CD4-positive, alpha-beta memory T cell (primary cell): ENCODE results near the gene TSPAN31. TPM values are rescaled to one million over a fixed set of nuclear protein-coding genes. Genes with fewer than 3 reads are reported as not detected.
"Not testable (repeated sequence)": the region's sequence is repeated elsewhere in the genome, so short reads cannot be mapped to it uniquely, and the experiment has no call there.

ENCODE experiments used
- CTCF ChIA-PET: fragments of 350-600 bp; sonication (Branson Sonifier 250); formaldehyde crosslinking; loops from one replicate; lab custom pipeline; 2021; ENCODE audit warnings: inconsistent platforms; ENCODE audit not compliant: partially characterized antibody; lab: Charles Lee
- POLR2A ChIA-PET: fragments of 350-600 bp; sonication (Branson Sonifier 250); formaldehyde crosslinking; loops from one replicate; lab custom pipeline; 2021; ENCODE audit not compliant: partially characterized antibody; lab: Charles Lee
- DNase-seq, 5 donors: peaks; one replicate each; pipeline versions ENCODE4 v3.0.0 to v3.0.0-alpha.2; 2020 to 2022; ENCODE audit warnings: mixed read lengths in 1 of 5
- H3K27ac ChIP-seq: one replicate; pipeline ENCODE4 v1.7.0; 2013; ENCODE audit warnings: low read depth, low read length
- H3K27me3 ChIP-seq: 2 replicates; pipeline ENCODE4 v1.7.0; 2013; ENCODE audit warnings: mild to moderate bottlenecking, low read length, moderate library complexity; ENCODE audit not compliant: insufficient read depth
- H3K36me3 ChIP-seq: 2 replicates; pipeline ENCODE4 v1.7.0; 2013; ENCODE audit warnings: mild to moderate bottlenecking, low read length, moderate library complexity; ENCODE audit not compliant: insufficient read depth
- H3K4me1 ChIP-seq: 2 replicates; pipeline ENCODE4 v1.7.0; 2013; ENCODE audit warnings: mild to moderate bottlenecking, low read length, moderate library complexity; ENCODE audit not compliant: insufficient read depth
- H3K4me3 ChIP-seq, 2 donors: one replicate each; pipeline ENCODE4 v1.7.0; 2013; ENCODE audit warnings: low read length in 2 of 2, mild to moderate bottlenecking in 1 of 2
- H3K9me3 ChIP-seq, 2 donors: one replicate each; pipeline ENCODE4 v1.7.0; 2013; ENCODE audit warnings: low read length in 2 of 2, control low read depth in 1 of 2; ENCODE audit not compliant: control insufficient read depth in 1 of 2
- H3K27ac Mint-ChIP-seq, 7 donors: one replicate each; pipeline ENCODE4 v1.8.0; 2020 to 2021; ENCODE audit warnings: mixed read lengths in 7 of 7, mild to moderate bottlenecking in 6 of 7, inconsistent platforms in 3 of 7, moderate library complexity in 3 of 7
- H3K27me3 Mint-ChIP-seq, 2 donors: one replicate each; pipeline ENCODE4 v1.8.0; 2020 to 2021; ENCODE audit warnings: mixed read lengths in 2 of 2
- H3K36me3 Mint-ChIP-seq, 2 donors: one replicate each; pipeline ENCODE4 v1.8.0; 2020 to 2021; ENCODE audit warnings: mixed read lengths in 2 of 2, inconsistent platforms in 1 of 2, mild to moderate bottlenecking in 1 of 2
- H3K4me1 Mint-ChIP-seq, 4 donors: one replicate each; pipeline ENCODE4 v1.8.0; 2020 to 2021; ENCODE audit warnings: mixed read lengths in 4 of 4, mild to moderate bottlenecking in 1 of 4
- H3K4me3 Mint-ChIP-seq, 8 donors: one replicate each; pipeline ENCODE4 v1.8.0; 2020 to 2021; ENCODE audit warnings: mixed read lengths in 8 of 8, mild to moderate bottlenecking in 7 of 8, moderate library complexity in 6 of 8, inconsistent platforms in 3 of 8
- H3K9me3 Mint-ChIP-seq, 8 donors: one replicate each; pipeline ENCODE4 v1.8.0; 2020 to 2021; ENCODE audit warnings: mixed read lengths in 8 of 8, mild to moderate bottlenecking in 5 of 8, inconsistent platforms in 3 of 8, moderate library complexity in 1 of 8
- intact Hi-C: fragments of 100-400 bp; cut with micrococcal nuclease; formaldehyde crosslinking; loops from one replicate; pipeline ENCODE4 v1.15.1; 2023
- polyA plus RNA-seq, 2 donors: library from polyadenylated mRNA; unstranded; fragments of 300-500 nt; fragmentation: Illumina TruSeq; gene quantifications; one replicate each; pipeline ENCODE4 v1.2.3, GENCODE V29; 2021
- total RNA-seq, 2 experiments: library from RNA; stranded (reverse); gene quantifications; one replicate each; pipeline ENCODE4 v1.2.3, GENCODE V29; 2021

Gene TSPAN31
- total and polyA plus RNA-seq, 4 experiments from 2014 or later, result 27.5 to 76.2 (median 34.0) TPM

- ChIA-PET POLR2A (no interaction called here), CTCF (interaction anchor here (1.1 kb wide), 1 partner anchor 33 kb away, joined by 5 read pairs; no protein-coding TSS in a partner anchor)
- intact Hi-C loops, result no loop called here
- H3K27ac ChIP-seq, result no peak overlapping the region
- H3K36me3 ChIP-seq, result peaks cover 6% of the 10 kb centered on the region
- H3K27me3 ChIP-seq, result no peaks in the 10 kb centered on the region
- DNase-seq, result no peak
- Mint-ChIP-seq H3K36me3 (peaks cover 41 to 56% of the 10 kb centered on the region in 2 donors), H3K27me3 (no peaks in the 10 kb centered on the region), H3K4me3 (no peak overlapping the region), H3K4me1 (peaks cover 0 to 9% (median 4%) of the 10 kb centered on the region in 4 donors), H3K9me3 (peaks cover 0 to 7% (median 5%) of the 10 kb centered on the region in 8 donors), H3K27ac (no peak overlapping the region)
- H3K9me3 ChIP-seq, result peaks cover 0 to 4% of the 10 kb centered on the region in 2 donors
- peaks cover 3% of the 10 kb centered on the region for H3K4me1 ChIP-seq
- H3K4me3 ChIP-seq, result no peak overlapping the region
Observed at GRCh38 chr12:57708296-57708695, 36.5 kb upstream of the TSPAN31 start.

GRCh38 chr12:57712701-57713100 is 32.1 kb upstream of the TSPAN31 start:
- CTCF ChIA-PET, result no interaction called here
- H3K4me3 Mint-ChIP-seq, result no peak overlapping the region
- POLR2A ChIA-PET, result interaction anchor here (0.7 to 1.5 kb wide), 2 partner anchors 12 to 28 kb away, joined by 4 to 5 read pairs; no protein-coding TSS in a partner anchor

GRCh38 chr12:57713209-57713608 is 31.6 kb upstream of the TSPAN31 start:
- ChIA-PET POLR2A (interaction anchor here (0.7 to 1.5 kb wide), 3 partner anchors 11 to 28 kb away, joined by 3 to 5 read pairs (median 4); partner anchors contain the start of gene OS9), CTCF (interaction anchor here (0.7 kb wide), 1 partner anchor 381 kb away, joined by 3 read pairs; no protein-coding TSS in a partner anchor)
- intact Hi-C loops, result no loop called here
- Mint-ChIP-seq H3K36me3 (peaks cover 22 to 51% of the 10 kb centered on the region in 2 donors), H3K4me3 (no peak overlapping the region), H3K9me3 (no peaks in the 10 kb centered on the region), H3K27me3 (no peaks in the 10 kb centered on the region), H3K4me1 (peaks cover 0 to 9% (median 4%) of the 10 kb centered on the region in 4 donors), H3K27ac (no peak overlapping the region)
- H3K27me3 ChIP-seq, result no peaks in the 10 kb centered on the region
- H3K27ac ChIP-seq, result no peak overlapping the region
- no peak for DNase-seq
- peaks cover 26% of the 10 kb centered on the region for H3K36me3 ChIP-seq
- H3K4me3 ChIP-seq, result no peak overlapping the region
- H3K9me3 ChIP-seq, result no peaks in the 10 kb centered on the region
- H3K4me1 ChIP-seq, result peaks cover 3% of the 10 kb centered on the region

More at GRCh38 chr12:57712701-57713100, 32.1 kb upstream of the TSPAN31 start:
- no peaks in the 10 kb centered on the region for H3K27me3 Mint-ChIP-seq
- no peaks in the 10 kb centered on the region for H3K27me3 ChIP-seq
- no peak overlapping the region for H3K27ac Mint-ChIP-seq
- H3K27ac ChIP-seq, result no peak overlapping the region
- peaks cover 0 to 9% (median 4%) of the 10 kb centered on the region in 4 donors for H3K4me1 Mint-ChIP-seq
- H3K36me3 Mint-ChIP-seq, result peaks cover 19 to 47% of the 10 kb centered on the region in 2 donors
- no peaks in the 10 kb centered on the region for H3K9me3 ChIP-seq
- H3K4me1 ChIP-seq, result peaks cover 3% of the 10 kb centered on the region
- DNase-seq, result no peak
- H3K9me3 Mint-ChIP-seq, result no peaks in the 10 kb centered on the region
- intact Hi-C loops, result no loop called here
- H3K36me3 ChIP-seq, result peaks cover 20% of the 10 kb centered on the region
- H3K4me3 ChIP-seq, result no peak overlapping the region

GRCh38 chr12:57715036-57715748 is 29.6 kb upstream of the TSPAN31 start:
- peaks cover 32 to 54% of the 10 kb centered on the region in 2 donors for H3K36me3 Mint-ChIP-seq
- intact Hi-C loops, H3K4me3 Mint-ChIP-seq, H3K27me3 ChIP-seq, DNase-seq, H3K27ac Mint-ChIP-seq, H3K9me3 Mint-ChIP-seq, H3K27me3 Mint-ChIP-seq, H3K27ac ChIP-seq, H3K4me1 ChIP-seq, H3K9me3 ChIP-seq, H3K4me3 ChIP-seq, H3K4me1 Mint-ChIP-seq, CTCF ChIA-PET: not testable (repeated sequence)
- peaks cover 45% of the 10 kb centered on the region for H3K36me3 ChIP-seq
- POLR2A ChIA-PET, result interaction anchor here (0.7 to 1.5 kb wide), 2 partner anchors 8 to 9 kb away, joined by 3 read pairs; no protein-coding TSS in a partner anchor

- ChIA-PET POLR2A (interaction anchor here (0.7 kb wide), 1 partner anchor 9 kb away, joined by 3 read pairs; no protein-coding TSS in a partner anchor), CTCF (no interaction called here)
- Mint-ChIP-seq H3K4me3 (no peak overlapping the region), H3K36me3 (peaks cover 29 to 52% of the 10 kb centered on the region in 2 donors), H3K27ac (peak overlapping the region in 3 of 7 donors; percentile 19 to 76 (median 25)), H3K27me3 (no peaks in the 10 kb centered on the region), H3K4me1 (peaks cover 0 to 6% (median under 1%) of the 10 kb centered on the region in 4 donors), H3K9me3 (peaks cover 0 to 2% (median 0%) of the 10 kb centered on the region in 8 donors)
- peaks cover 3% of the 10 kb centered on the region for H3K4me1 ChIP-seq
- DNase-seq, result no peak
- intact Hi-C loops, result no loop called here
- no peak overlapping the region for H3K27ac ChIP-seq
- no peaks in the 10 kb centered on the region for H3K9me3 ChIP-seq
- H3K4me3 ChIP-seq, result no peak overlapping the region
- H3K36me3 ChIP-seq, result peaks cover 51% of the 10 kb centered on the region
- no peaks in the 10 kb centered on the region for H3K27me3 ChIP-seq
Observed at GRCh38 chr12:57715786-57716185, 29.1 kb upstream of the TSPAN31 start.

- Mint-ChIP-seq H3K4me1 (peaks cover 0 to 5% (median under 1%) of the 10 kb centered on the region in 4 donors), H3K27me3 (no peaks in the 10 kb centered on the region), H3K27ac (peak overlapping the region in 3 of 7 donors; percentile 29 to 80 (median 42)), H3K36me3 (peaks cover 25 to 56% of the 10 kb centered on the region in 2 donors), H3K4me3 (no peak overlapping the region), H3K9me3 (peaks cover 0 to 2% (median 0%) of the 10 kb centered on the region in 8 donors)
- H3K27ac ChIP-seq, result no peak overlapping the region
- DNase-seq, result no peak
- peaks cover 56% of the 10 kb centered on the region for H3K36me3 ChIP-seq
- no peaks in the 10 kb centered on the region for H3K9me3 ChIP-seq
- ChIA-PET CTCF (no interaction called here), POLR2A (interaction anchor here (0.7 kb wide), 1 partner anchor 9 kb away, joined by 3 read pairs; no protein-coding TSS in a partner anchor)
- H3K4me3 ChIP-seq, result no peak overlapping the region
- intact Hi-C loops, result no loop called here
- no peaks in the 10 kb centered on the region for H3K27me3 ChIP-seq
- peaks cover 3% of the 10 kb centered on the region for H3K4me1 ChIP-seq
Observed at GRCh38 chr12:57716305-57716704, 28.5 kb upstream of the TSPAN31 start.

GRCh38 chr12:57717131-57717530 is 27.7 kb upstream of the TSPAN31 start:
- Mint-ChIP-seq H3K27ac (peak overlapping the region in 2 of 7 donors; percentile 53 to 66), H3K36me3 (peaks cover 18 to 55% of the 10 kb centered on the region in 2 donors), H3K27me3 (no peaks in the 10 kb centered on the region), H3K9me3 (peaks cover 0 to 2% (median 0%) of the 10 kb centered on the region in 8 donors), H3K4me3 (no peak overlapping the region), H3K4me1 (peaks cover 0 to 9% (median 5%) of the 10 kb centered on the region in 4 donors)
- intact Hi-C loops, result no loop called here
- no peaks in the 10 kb centered on the region for H3K9me3 ChIP-seq
- no peak overlapping the region for H3K27ac ChIP-seq
- peaks cover 3% of the 10 kb centered on the region for H3K4me1 ChIP-seq
- CTCF ChIA-PET, result interaction anchor here (1.3 kb wide), 1 partner anchor 24 kb away, joined by 3 read pairs; no protein-coding TSS in a partner anchor
- no peaks in the 10 kb centered on the region for H3K27me3 ChIP-seq
- POLR2A ChIA-PET, result no interaction called here
- DNase-seq, result no peak
- peaks cover 58% of the 10 kb centered on the region for H3K36me3 ChIP-seq
- H3K4me3 ChIP-seq, result no peak overlapping the region
